Right hindlimb (tissue), 1 donor: ENCODE results near the gene RNU6-1.

Source experiments
- DNase-seq: peaks from one replicate; pipeline ENCODE4 v3.0.0-alpha.2; 2018

Gene RNU6-1

GRCh38 chr15:67855842-67856241 is 16.0 kb upstream of the RNU6-1 start:
- no peak for DNase-seq

- no peak for DNase-seq
These were observed 14.5 kb upstream of the RNU6-1 start for GRCh38 chr15:67854358-67854757.

- DNase-seq: no peak
These were observed 13.6 kb upstream of the RNU6-1 start for GRCh38 chr15:67853454-67853853.

GRCh38 chr15:67852418-67852817 is 12.6 kb upstream of the RNU6-1 start:
- DNase-seq: no peak

- no peak for DNase-seq
These were observed 11.2 kb upstream of the RNU6-1 start for GRCh38 chr15:67850994-67851571.

GRCh38 chr15:67850336-67850735 is 10.5 kb upstream of the RNU6-1 start:
- no peak for DNase-seq

GRCh38 chr15:67849538-67849937 is 9.7 kb upstream of the RNU6-1 start:
- no peak for DNase-seq

- no peak for DNase-seq
These were observed 6.1 kb upstream of the RNU6-1 start for GRCh38 chr15:67845974-67846373.

- peak; percentile 72 for DNase-seq
These were observed 3.9 kb upstream of the RNU6-1 start for GRCh38 chr15:67843571-67844387.

GRCh38 chr15:67843092-67843501 is 3.3 kb upstream of the RNU6-1 start:
- DNase-seq: no peak

GRCh38 chr15:67841513-67841762 is 1.6 kb upstream of the RNU6-1 start:
- DNase-seq: no peak

- peak; percentile 66 for DNase-seq
These were observed 1.1 kb upstream of the RNU6-1 start for GRCh38 chr15:67840749-67841512.

GRCh38 chr15:67839499-67839928 is 331 bp downstream of the RNU6-1 start:
- DNase-seq: peak; percentile 53

- DNase-seq: peak; percentile 63
These were observed 984 bp downstream of the RNU6-1 start for GRCh38 chr15:67838789-67839332.

GRCh38 chr15:67836955-67837354 is 2.9 kb downstream of the RNU6-1 start:
- DNase-seq: no peak

GRCh38 chr15:67836477-67836876 is 3.4 kb downstream of the RNU6-1 start:
- DNase-seq: peak; percentile 61

- DNase-seq: no peak
These were observed 3.8 kb downstream of the RNU6-1 start for GRCh38 chr15:67836134-67836455.

GRCh38 chr15:67835297-67836133 is 4.3 kb downstream of the RNU6-1 start:
- DNase-seq: no peak

GRCh38 chr15:67834581-67835296 is 5.1 kb downstream of the RNU6-1 start:
- no peak for DNase-seq

GRCh38 chr15:67833710-67834511 is 5.9 kb downstream of the RNU6-1 start:
- DNase-seq: peak; percentile 68
